K562 (cell line): ENCODE data around the gene ARSK. TPM values are rescaled to one million over a fixed set of nuclear protein-coding genes. Genes with fewer than 3 reads are reported as not detected.

Source experiments
- ATAC-seq: fragments of 200-7000 bp; cut with Tn5 transposase; 3 replicates; pipeline ENCODE4 v1.9.1; 2020; ENCODE audit warnings: moderate library complexity
- BruUV-seq: library from RNA; stranded (reverse); fragments of 400-500 nt; replicated peaks from 2 replicates; lab custom pipeline; 2021; lab: Mats Ljungman, UMichigan
- CTCF ChIA-PET: fragments of 300-600 bp; formaldehyde crosslinking; extraction: SDS; loops from one replicate; lab custom pipeline; 2021; ENCODE audit warnings: low intra/inter-chr PET ratio; lab: Yijun Ruan, JAX
- POLR2A ChIA-PET: fragments of 300-600, 350-650 bp; sonication (Branson Sonifier 250); formaldehyde crosslinking; extraction: SDS; loops from one replicate; lab custom pipeline; 2021; ENCODE audit warnings: antibody characterized with exemption, inconsistent platforms; lab: Yijun Ruan, JAX
- DNase-seq, 4 experiments: peaks; one replicate each; pipeline versions ENCODE4 v3.0.0 to v3.0.0-alpha.2; 2011 to 2018; ENCODE audit warnings: low spot score in 3 of 4, mixed read lengths in 3 of 4; ENCODE audit errors: extremely low read depth in 1 of 4
- FAIRE-seq: peaks from 2 replicates; lab custom pipeline; 2011; peaks lifted over from hg19 to GRCh38; lab: Jason Lieb, UNC
- H2AFZ ChIP-seq: 2 replicates; pipeline ENCODE4 v1.6.0; 2011; ENCODE audit warnings: low read depth, low read length, control low read depth, inconsistent platforms
- H3K27ac ChIP-seq: fragments of 200-600 bp; 3 replicates; pipeline ENCODE4 v1.8.0; 2011; ENCODE audit warnings: low read depth, mild to moderate bottlenecking, control low read depth, inconsistent platforms, low read length, moderate library complexity, mixed read lengths; ENCODE audit errors: extremely low read depth
- H3K27me3 ChIP-seq, 2 experiments: fragments of 300-600 bp in 1 of 2; 2 replicates in 1 of 2; 3 replicates in 1 of 2; pipeline versions ENCODE4 v1.6.0 to v1.8.0; 2011; ENCODE audit warnings: inconsistent platforms in 2 of 2, low read length in 2 of 2, mild to moderate bottlenecking in 1 of 2, mixed read lengths in 1 of 2, moderate library complexity in 1 of 2; ENCODE audit not compliant: control insufficient read depth in 2 of 2, insufficient read depth in 2 of 2
- H3K36me3 ChIP-seq: fragments of 300-600 bp; 3 replicates; pipeline ENCODE4 v1.8.0; 2011; ENCODE audit warnings: mild to moderate bottlenecking, low read length, inconsistent platforms; ENCODE audit not compliant: control insufficient read depth, insufficient read depth
- H3K4me1 ChIP-seq, 2 experiments: fragments of 200-600 bp in 1 of 2; replicated peaks in 1 of 2; 2 replicates in 1 of 2; 3 replicates in 1 of 2; pipeline versions ENCODE4 v1.5.1 to v1.8.0; 2011; ENCODE audit warnings: inconsistent platforms in 2 of 2, low read length in 2 of 2, mild to moderate bottlenecking in 1 of 2, mixed read lengths in 1 of 2, moderate library complexity in 1 of 2; ENCODE audit not compliant: control insufficient read depth in 2 of 2, insufficient read depth in 2 of 2
- H3K4me2 ChIP-seq: 2 replicates; pipeline ENCODE4 v1.6.1; 2011; ENCODE audit warnings: low read length, control low read depth, inconsistent platforms, mixed read lengths; ENCODE audit not compliant: insufficient read depth
- H3K4me3 ChIP-seq: fragments of 200-600 bp; sonication (generic), shearing (Covaris generic); 2 replicates; pipeline ENCODE4 v1.5.1; 2016; ENCODE audit warnings: control low read depth, inconsistent platforms
- H3K79me2 ChIP-seq: fragments of 200-600 bp; 3 replicates; pipeline ENCODE4 v1.8.0; 2011; ENCODE audit warnings: low read length, inconsistent platforms; ENCODE audit not compliant: control insufficient read depth, insufficient read depth
- H3K9ac ChIP-seq, 2 experiments: 2 replicates each; pipeline versions ENCODE4 v1.6.0 to v1.6.1; 2011; ENCODE audit warnings: low read depth in 2 of 2, low read length in 2 of 2, control low read depth in 1 of 2, inconsistent platforms in 1 of 2, mild to moderate bottlenecking in 1 of 2, mixed read lengths in 1 of 2; ENCODE audit not compliant: insufficient read depth in 1 of 2
- H3K9me1 ChIP-seq: one replicate; pipeline ENCODE4 v1.6.0; 2011; ENCODE audit warnings: inconsistent platforms, mild to moderate bottlenecking, low read length, moderate library complexity; ENCODE audit not compliant: control insufficient read depth, insufficient read depth
- H3K9me3 ChIP-seq: replicated peaks from 2 replicates; pipeline ENCODE4 v1.5.1; 2011; ENCODE audit warnings: low read depth, low read length, inconsistent platforms; ENCODE audit not compliant: control insufficient read depth, insufficient read depth
- H4K20me1 ChIP-seq: replicated peaks from 2 replicates; pipeline ENCODE4 v1.6.1; 2011; ENCODE audit warnings: low read length, inconsistent platforms, mixed read lengths; ENCODE audit not compliant: control insufficient read depth, insufficient read depth
- ASH1L ChIP-seq: fragments of 450-650 bp; IDR thresholded peaks from 2 replicates; pipeline ENCODE4 v1.6.1; 2018; ENCODE audit warnings: borderline replicate concordance, mild to moderate bottlenecking, low read depth; ENCODE audit not compliant: partially characterized antibody
- CHD1 ChIP-seq: fragments of 200-600 bp; sonication (generic); IDR thresholded peaks from one replicate; pipeline ENCODE4 v1.6.1; 2012; ENCODE audit warnings: mild to moderate bottlenecking, moderate library complexity, low read length, inconsistent platforms
- GATAD2B ChIP-seq: fragments of 450-650 bp; IDR thresholded peaks from 2 replicates; pipeline ENCODE4 v1.6.1; 2017; ENCODE audit warnings: mild to moderate bottlenecking, borderline replicate concordance
- NCOA6 ChIP-seq: fragments of 450-650 bp; IDR thresholded peaks from 2 replicates; pipeline ENCODE4 v1.6.1; 2017; ENCODE audit warnings: mild to moderate bottlenecking
- PKNOX1 ChIP-seq: fragments of 450-650 bp; IDR thresholded peaks from 2 replicates; pipeline ENCODE4 v1.6.1; 2016
- TAF7 ChIP-seq: fragments of 450-650 bp; IDR thresholded peaks from 2 replicates; pipeline ENCODE4 v1.6.1; 2016; ENCODE audit warnings: missing genetic modification characterization, missing compliant biosample characterization
- ZNF274 ChIP-seq: IDR thresholded peaks from 2 replicates; pipeline ENCODE4 v1.6.1; 2011; ENCODE audit warnings: low read depth, mild to moderate bottlenecking, low read length, moderate library complexity, borderline replicate concordance
- ZNF316 ChIP-seq: fragments of 450-650 bp; IDR thresholded peaks from 2 replicates; pipeline ENCODE4 v1.6.1; 2016
- ZNF384 ChIP-seq: IDR thresholded peaks from 2 replicates; pipeline ENCODE4 v1.6.1; 2012; ENCODE audit warnings: low read depth, low read length, improper control_type of control experiment
- WGBS: fragments of 100-300 bp; shearing (Covaris generic); methylation state at CpG from one replicate; pipeline ENCODE4 v1.1.6; 2016; ENCODE audit warnings: low coverage, mixed read lengths; ENCODE audit not compliant: insufficient coverage; ENCODE audit errors: missing lambda C conversion rate; 5-methylcytosine and 5-hydroxymethylcytosine counted together
- in situ Hi-C: fragments of 300-500 bp; cut with MboI; formaldehyde crosslinking; loops from 4 replicates; pipeline ENCODE4 v1.15.0; 2018; ENCODE audit warnings: inconsistent platforms, mixed read lengths
- intact Hi-C: fragments of 100-400 bp; cut with micrococcal nuclease; formaldehyde crosslinking; loops from 2 replicates; pipeline ENCODE4 v1.14.2; 2022
- polyA plus RNA-seq, 8 experiments: library from polyadenylated mRNA; depleted of rRNA in 4 of 8; stranded (reverse) in 5 of 8; unstranded in 3 of 8; fragments of >200 nt; fragmentation: Nextera tagmentation in 2 of 8; fragmentation: Illumina TruSeq in 1 of 8; extraction: Ambion mirVana in 2 of 8; extraction: Trizol in 1 of 8; gene quantifications; 2 replicates each; pipeline versions ENCODE4 v1.2.1 to v1.2.3, GENCODE V29; 2011 to 2014; ENCODE audit warnings: inconsistent platforms in 1 of 8, missing spikeins in 1 of 8
- total RNA-seq, 7 experiments: library from RNA; depleted of rRNA in 6 of 7; stranded (reverse); fragments of >200 nt in 6 of 7; fragmentation: Illumina TruSeq in 2 of 7; extraction: Trizol in 2 of 7; gene quantifications; 2 replicates each; pipeline versions ENCODE4 v1.2.1 to v1.2.3, GENCODE V29; 2011 to 2021; ENCODE audit warnings: low replicate concordance in 1 of 7
- TF ChIP-seq, protein P1 (sequence below): fragments of 250-450 bp; sonication (Bioruptor Pico); IDR thresholded peaks from 2 replicates; pipeline ENCODE4 v1.8.0; 2022; ENCODE audit warnings: moderate library complexity, mild to moderate bottlenecking, inconsistent platforms
- TF ChIP-seq, protein P2 (sequence below), 2 experiments: fragments of 450-650 bp; IDR thresholded peaks; 2 replicates each; pipeline ENCODE4 v1.6.1; 2018; ENCODE audit warnings: mild to moderate bottlenecking in 2 of 2, low read depth in 1 of 2; ENCODE audit not compliant: partially characterized antibody in 2 of 2

ARSK gene
- total and polyA plus RNA-seq, 9 of the 15 experiments (the other 6 are each of a cell fraction or from before 2014, with no cell fraction given): 2.7 to 9.4 (median 7.1) TPM

GRCh38 chr5:95611396-95611795, 56.5 kb downstream of the ARSK start:
- WGBS: 18% methylated on average over 3 of the region's 3 CpGs
- Histone ChIP-seq H2AFZ (no peak overlapping the region), H4K20me1 (no peaks in the 10 kb centered on the region), H3K9me3 (peaks cover 2% of the 10 kb centered on the region), H3K4me2 (no peak overlapping the region), H3K79me2 (no peaks in the 10 kb centered on the region), H3K27ac (no peak overlapping the region), H3K9ac (no peak overlapping the region), H3K9me1 (no peaks in the 10 kb centered on the region), H3K4me3 (no peak overlapping the region), H3K27me3 (no peaks in the 10 kb centered on the region), H3K4me1 (no peaks in the 10 kb centered on the region; a peak in 1 of 5 replicates), H3K36me3 (no peaks in the 10 kb centered on the region)
- POLR2A ChIA-PET: interaction anchor here (0.6 kb wide), 1 partner anchor 1571 kb away, joined by 3 read pairs; no protein-coding TSS in a partner anchor
- FAIRE-seq: no peak
- no TSS peak for BruUV-seq
- ATAC-seq: no peak
- in situ Hi-C loops: no loop called here
- DNase-seq: no peak
- TF ChIP-seq TAF7 (tag) (no peak), ZNF274 (0 out of 2 replicates have a peak, but pooled peaks have one; percentile 30), ZNF316 (peak; percentile 51)
- CTCF ChIA-PET: no interaction called here
- intact Hi-C loops: no loop called here

- Histone ChIP-seq H3K4me2 (no peak overlapping the region), H3K9me1 (no peaks in the 10 kb centered on the region), H3K9ac (no peak overlapping the region), H3K36me3 (no peaks in the 10 kb centered on the region), H2AFZ (no peak overlapping the region), H3K4me1 (no peaks in the 10 kb centered on the region; a peak in 1 of 5 replicates), H4K20me1 (no peaks in the 10 kb centered on the region), H3K27ac (no peak overlapping the region), H3K9me3 (peaks cover 2% of the 10 kb centered on the region), H3K79me2 (no peaks in the 10 kb centered on the region), H3K27me3 (no peaks in the 10 kb centered on the region), H3K4me3 (no peak overlapping the region)
- intact Hi-C loops: no loop called here
- ChIA-PET CTCF (no interaction called here), POLR2A (interaction anchor here (1.1 kb wide), 1 partner anchor 9 kb away, joined by 3 read pairs; no protein-coding TSS in a partner anchor)
- 70% methylated on average over 1 of the region's 1 CpG for WGBS
- BruUV-seq: no TSS peak
- FAIRE-seq: no peak
- no peak for ATAC-seq
- in situ Hi-C loops: no loop called here
- no peak for DNase-seq
- 0 out of 2 replicates have a peak, but pooled peaks have one; percentile 12 for TF ChIP-seq PKNOX1
- TF ChIP-seq CHD1: no peak
- TF ChIP-seq, protein P1, sequence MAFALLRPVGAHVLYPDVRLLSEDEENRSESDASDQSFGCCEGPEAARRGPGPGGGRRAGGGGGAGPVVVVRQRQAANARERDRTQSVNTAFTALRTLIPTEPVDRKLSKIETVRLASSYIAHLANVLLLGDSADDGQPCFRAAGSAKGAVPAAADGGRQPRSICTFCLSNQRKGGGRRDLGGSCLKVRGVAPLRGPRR (CRISPR knock-in tag): no peak
- no peak for TF ChIP-seq GATAD2B
- TF ChIP-seq ZNF384: peak; percentile 48; the same call in 1 of the 2 replicates
- TF ChIP-seq, protein P2, sequence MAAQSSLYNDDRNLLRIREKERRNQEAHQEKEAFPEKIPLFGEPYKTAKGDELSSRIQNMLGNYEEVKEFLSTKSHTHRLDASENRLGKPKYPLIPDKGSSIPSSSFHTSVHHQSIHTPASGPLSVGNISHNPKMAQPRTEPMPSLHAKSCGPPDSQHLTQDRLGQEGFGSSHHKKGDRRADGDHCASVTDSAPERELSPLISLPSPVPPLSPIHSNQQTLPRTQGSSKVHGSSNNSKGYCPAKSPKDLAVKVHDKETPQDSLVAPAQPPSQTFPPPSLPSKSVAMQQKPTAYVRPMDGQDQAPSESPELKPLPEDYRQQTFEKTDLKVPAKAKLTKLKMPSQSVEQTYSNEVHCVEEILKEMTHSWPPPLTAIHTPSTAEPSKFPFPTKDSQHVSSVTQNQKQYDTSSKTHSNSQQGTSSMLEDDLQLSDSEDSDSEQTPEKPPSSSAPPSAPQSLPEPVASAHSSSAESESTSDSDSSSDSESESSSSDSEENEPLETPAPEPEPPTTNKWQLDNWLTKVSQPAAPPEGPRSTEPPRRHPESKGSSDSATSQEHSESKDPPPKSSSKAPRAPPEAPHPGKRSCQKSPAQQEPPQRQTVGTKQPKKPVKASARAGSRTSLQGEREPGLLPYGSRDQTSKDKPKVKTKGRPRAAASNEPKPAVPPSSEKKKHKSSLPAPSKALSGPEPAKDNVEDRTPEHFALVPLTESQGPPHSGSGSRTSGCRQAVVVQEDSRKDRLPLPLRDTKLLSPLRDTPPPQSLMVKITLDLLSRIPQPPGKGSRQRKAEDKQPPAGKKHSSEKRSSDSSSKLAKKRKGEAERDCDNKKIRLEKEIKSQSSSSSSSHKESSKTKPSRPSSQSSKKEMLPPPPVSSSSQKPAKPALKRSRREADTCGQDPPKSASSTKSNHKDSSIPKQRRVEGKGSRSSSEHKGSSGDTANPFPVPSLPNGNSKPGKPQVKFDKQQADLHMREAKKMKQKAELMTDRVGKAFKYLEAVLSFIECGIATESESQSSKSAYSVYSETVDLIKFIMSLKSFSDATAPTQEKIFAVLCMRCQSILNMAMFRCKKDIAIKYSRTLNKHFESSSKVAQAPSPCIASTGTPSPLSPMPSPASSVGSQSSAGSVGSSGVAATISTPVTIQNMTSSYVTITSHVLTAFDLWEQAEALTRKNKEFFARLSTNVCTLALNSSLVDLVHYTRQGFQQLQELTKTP (IDR thresholded peaks at IDR 0.05; ENCODE audit: low read depth in 1 of 2, partially characterized antibody in 2 of 2): peak in 1 of 2 experiments; percentile 87
- TF ChIP-seq NCOA6: no peak
- TF ChIP-seq ASH1L: no peak
Measured at GRCh38 chr5:95613514-95613913, 58.6 kb downstream of the ARSK start.
